Gastrocnemius medialis (tissue), 4 donors: Measurements from ENCODE around the gene YKT6.

ENCODE experiments used
- POLR2A ChIP-seq, 2 donors: fragments of 450-650 bp; IDR thresholded peaks; one replicate each; pipeline ENCODE4 v1.6.1; 2017; ENCODE audit warnings: antibody characterized with exemption in 2 of 2, mild to moderate bottlenecking in 2 of 2, moderate library complexity in 2 of 2
- TF ChIP-seq, protein P1 (sequence below), 5 experiments: fragments of 450-650 bp in 3 of 5; fragments of 200-600 bp in 2 of 5; sonication (generic) in 2 of 5; IDR thresholded peaks in 4 of 5; conservative IDR thresholded peaks in 1 of 5; 1 replicate in 4 of 5; 2 replicates in 1 of 5; pipeline ENCODE4 v1.5.1; 2016 to 2019; ENCODE audit warnings: antibody characterized with exemption in 5 of 5, mild to moderate bottlenecking in 3 of 5, moderate library complexity in 3 of 5

DNA sequence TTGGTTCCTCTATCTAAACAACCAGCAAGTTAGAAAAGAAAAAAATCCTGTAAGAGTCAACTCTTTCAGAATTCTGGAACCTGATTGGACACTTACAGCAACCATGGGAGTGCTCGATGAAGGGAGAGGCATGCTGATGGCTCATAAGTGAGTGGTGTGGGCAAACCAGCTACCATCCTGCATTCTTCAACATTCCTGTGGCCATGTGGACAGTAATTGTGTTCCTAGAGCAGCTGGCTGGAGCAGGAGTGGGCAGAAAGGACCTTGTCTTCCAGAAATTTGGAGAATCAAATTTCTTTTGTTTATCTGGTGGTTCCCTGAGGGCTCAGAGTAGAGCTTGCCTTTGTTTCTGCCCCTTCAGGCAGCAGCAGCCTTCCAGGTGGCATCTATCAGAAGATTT is 37.2 kb upstream of the YKT6 start:
- TF ChIP-seq, protein P1, sequence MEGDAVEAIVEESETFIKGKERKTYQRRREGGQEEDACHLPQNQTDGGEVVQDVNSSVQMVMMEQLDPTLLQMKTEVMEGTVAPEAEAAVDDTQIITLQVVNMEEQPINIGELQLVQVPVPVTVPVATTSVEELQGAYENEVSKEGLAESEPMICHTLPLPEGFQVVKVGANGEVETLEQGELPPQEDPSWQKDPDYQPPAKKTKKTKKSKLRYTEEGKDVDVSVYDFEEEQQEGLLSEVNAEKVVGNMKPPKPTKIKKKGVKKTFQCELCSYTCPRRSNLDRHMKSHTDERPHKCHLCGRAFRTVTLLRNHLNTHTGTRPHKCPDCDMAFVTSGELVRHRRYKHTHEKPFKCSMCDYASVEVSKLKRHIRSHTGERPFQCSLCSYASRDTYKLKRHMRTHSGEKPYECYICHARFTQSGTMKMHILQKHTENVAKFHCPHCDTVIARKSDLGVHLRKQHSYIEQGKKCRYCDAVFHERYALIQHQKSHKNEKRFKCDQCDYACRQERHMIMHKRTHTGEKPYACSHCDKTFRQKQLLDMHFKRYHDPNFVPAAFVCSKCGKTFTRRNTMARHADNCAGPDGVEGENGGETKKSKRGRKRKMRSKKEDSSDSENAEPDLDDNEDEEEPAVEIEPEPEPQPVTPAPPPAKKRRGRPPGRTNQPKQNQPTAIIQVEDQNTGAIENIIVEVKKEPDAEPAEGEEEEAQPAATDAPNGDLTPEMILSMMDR (IDR thresholded peaks at IDR 0.05 in 4 of 5, conservative IDR thresholded peaks at IDR 0.05 in 1 of 5): no peak
- no peak for TF ChIP-seq POLR2A (IDR thresholded peaks at IDR 0.05)
